Activated T-helper 2 cell treated with anti-CD3 and anti-CD28 coated beads, Interferon-gamma antibody, Interleukin-2, Interleukin-4, amounts not matched to agents 10 μg/mL and 5 μg/mL and 100 μg/mL, durations not matched to agents 14 hours and 24 hours and 36 hours (primary cell): ENCODE measurements around the gene LGR6. TPM values are rescaled to one million over a fixed set of nuclear protein-coding genes. Genes with fewer than 3 reads are reported as not detected.
"Not testable (repeated sequence)": the region's sequence is repeated elsewhere in the genome, so short reads cannot be mapped to it uniquely, and the experiment has no call there.

Source experiments
- DNase-seq: peaks from one replicate; pipeline ENCODE4 v3.0.0; 2021; ENCODE audit warnings: low spot score
- H3K27ac Mint-ChIP-seq: one replicate; pipeline ENCODE4 v1.8.0; 2021; ENCODE audit warnings: mixed read lengths
- H3K27me3 Mint-ChIP-seq: one replicate; pipeline ENCODE4 v1.8.0; 2021; ENCODE audit warnings: low read depth, mixed read lengths
- H3K36me3 Mint-ChIP-seq: one replicate; pipeline ENCODE4 v1.8.0; 2021; ENCODE audit warnings: low read depth, mixed read lengths
- H3K4me1 Mint-ChIP-seq: one replicate; pipeline ENCODE4 v1.8.0; 2021; ENCODE audit warnings: low read depth, mixed read lengths
- H3K4me3 Mint-ChIP-seq: one replicate; pipeline ENCODE4 v1.8.0; 2021; ENCODE audit warnings: low read depth, mild to moderate bottlenecking, moderate library complexity, mixed read lengths
- H3K9me3 Mint-ChIP-seq: one replicate; pipeline ENCODE4 v1.8.0; 2021; ENCODE audit warnings: mixed read lengths
- intact Hi-C: fragments of 100-400 bp; cut with micrococcal nuclease; formaldehyde crosslinking; loops from one replicate; pipeline ENCODE4 v1.15.1; 2023
- total RNA-seq: library from RNA; stranded (reverse); gene quantifications from 2 replicates; pipeline ENCODE4 v1.2.3, GENCODE V29; 2022

Gene LGR6
- total RNA-seq, 1 donor from 2014 or later = not detected

DNA sequence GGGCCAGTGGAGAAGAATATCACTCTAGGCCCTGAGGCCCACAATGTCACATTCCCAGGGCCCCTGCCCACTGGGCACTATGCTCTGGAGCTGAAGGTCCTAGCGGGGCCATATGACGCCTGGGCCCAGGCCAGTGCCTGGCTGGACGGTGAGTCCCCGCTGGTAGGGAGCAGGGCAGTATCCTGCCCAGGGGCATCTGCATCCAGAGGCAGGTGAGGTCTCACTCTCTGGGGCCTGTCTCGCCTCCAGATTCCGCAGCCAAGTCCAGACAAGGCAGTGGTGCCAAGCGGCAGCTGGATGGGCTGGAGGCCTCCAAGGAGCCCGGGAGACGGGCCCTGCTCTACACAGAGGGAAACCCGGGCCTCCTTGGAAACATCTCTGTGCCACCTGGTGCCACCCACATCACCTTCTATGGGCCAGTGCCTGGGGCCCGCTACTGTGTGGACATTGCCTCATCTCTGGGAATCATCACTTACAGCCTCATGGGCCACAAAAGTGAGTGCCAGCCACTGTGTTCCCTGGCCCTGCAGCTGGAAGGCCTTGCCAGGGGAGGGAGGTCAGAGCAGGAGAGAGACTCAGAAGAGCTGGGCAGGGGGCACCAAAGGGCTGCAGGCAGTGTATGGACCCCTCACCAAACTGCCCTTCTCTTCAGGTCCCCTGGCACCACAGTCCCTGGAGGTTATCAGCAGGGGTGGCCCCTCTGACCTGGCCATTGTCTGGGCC, 22.1 kb upstream of the LGR6 start:
- no peaks in the 10 kb centered on the region for H3K27me3 Mint-ChIP-seq
- H3K36me3 Mint-ChIP-seq = no peaks in the 10 kb centered on the region
- intact Hi-C loops = no loop called here
- no peak overlapping the region for H3K4me3 Mint-ChIP-seq
- no peak for DNase-seq
- H3K27ac Mint-ChIP-seq = no peak overlapping the region
- no peaks in the 10 kb centered on the region for H3K9me3 Mint-ChIP-seq
- peaks cover 7% of the 10 kb centered on the region for H3K4me1 Mint-ChIP-seq

DNA sequence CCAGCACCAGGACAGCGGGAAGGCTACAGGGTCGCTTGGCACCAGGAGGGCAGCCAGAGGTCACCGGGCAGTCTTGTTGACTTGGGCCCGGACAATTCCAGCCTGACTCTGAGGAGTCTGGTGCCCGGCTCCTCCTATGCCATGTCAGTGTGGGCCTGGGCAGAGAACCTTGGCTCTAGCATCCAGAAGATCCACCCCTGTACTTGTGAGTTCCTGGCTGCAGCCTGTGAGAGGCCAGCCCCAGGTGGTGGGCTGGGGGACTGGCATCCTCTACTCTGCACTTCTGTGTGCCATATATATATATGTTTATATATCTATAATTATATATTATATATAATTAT, 21.6 kb upstream of the LGR6 start:
- intact Hi-C loops = no loop called here
- Mint-ChIP-seq H3K27ac (no peak overlapping the region), H3K4me1 (peaks cover 3% of the 10 kb centered on the region), H3K36me3 (no peaks in the 10 kb centered on the region), H3K27me3 (no peaks in the 10 kb centered on the region), H3K9me3 (no peaks in the 10 kb centered on the region), H3K4me3 (no peak overlapping the region)
- no peak for DNase-seq

DNA sequence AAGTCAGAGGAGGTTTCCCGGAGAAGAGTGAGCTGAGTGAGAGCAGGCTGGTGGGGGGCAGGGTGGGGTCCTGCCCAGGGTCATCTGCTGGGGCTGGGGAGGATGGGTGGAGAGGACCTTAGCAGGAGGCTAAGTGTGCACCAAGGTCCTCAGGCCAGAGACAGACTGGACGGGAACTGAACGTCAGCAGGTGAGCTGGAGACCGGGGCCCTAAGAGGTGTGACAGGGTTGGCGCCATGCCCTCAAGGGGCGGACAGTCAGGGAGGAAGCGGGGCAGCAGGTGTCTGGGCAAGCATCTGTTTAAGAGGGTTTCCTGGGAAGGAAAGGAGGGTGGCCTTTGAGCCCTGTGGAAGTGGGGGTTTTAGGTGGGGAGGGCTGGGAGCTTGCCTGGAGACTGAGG, 19.6 kb upstream of the LGR6 start:
- Mint-ChIP-seq H3K36me3 (no peaks in the 10 kb centered on the region), H3K27ac (no peak overlapping the region), H3K4me3 (no peak overlapping the region), H3K9me3 (no peaks in the 10 kb centered on the region), H3K4me1 (no peaks in the 10 kb centered on the region), H3K27me3 (no peaks in the 10 kb centered on the region)
- intact Hi-C loops = no loop called here
- DNase-seq = no peak

DNA sequence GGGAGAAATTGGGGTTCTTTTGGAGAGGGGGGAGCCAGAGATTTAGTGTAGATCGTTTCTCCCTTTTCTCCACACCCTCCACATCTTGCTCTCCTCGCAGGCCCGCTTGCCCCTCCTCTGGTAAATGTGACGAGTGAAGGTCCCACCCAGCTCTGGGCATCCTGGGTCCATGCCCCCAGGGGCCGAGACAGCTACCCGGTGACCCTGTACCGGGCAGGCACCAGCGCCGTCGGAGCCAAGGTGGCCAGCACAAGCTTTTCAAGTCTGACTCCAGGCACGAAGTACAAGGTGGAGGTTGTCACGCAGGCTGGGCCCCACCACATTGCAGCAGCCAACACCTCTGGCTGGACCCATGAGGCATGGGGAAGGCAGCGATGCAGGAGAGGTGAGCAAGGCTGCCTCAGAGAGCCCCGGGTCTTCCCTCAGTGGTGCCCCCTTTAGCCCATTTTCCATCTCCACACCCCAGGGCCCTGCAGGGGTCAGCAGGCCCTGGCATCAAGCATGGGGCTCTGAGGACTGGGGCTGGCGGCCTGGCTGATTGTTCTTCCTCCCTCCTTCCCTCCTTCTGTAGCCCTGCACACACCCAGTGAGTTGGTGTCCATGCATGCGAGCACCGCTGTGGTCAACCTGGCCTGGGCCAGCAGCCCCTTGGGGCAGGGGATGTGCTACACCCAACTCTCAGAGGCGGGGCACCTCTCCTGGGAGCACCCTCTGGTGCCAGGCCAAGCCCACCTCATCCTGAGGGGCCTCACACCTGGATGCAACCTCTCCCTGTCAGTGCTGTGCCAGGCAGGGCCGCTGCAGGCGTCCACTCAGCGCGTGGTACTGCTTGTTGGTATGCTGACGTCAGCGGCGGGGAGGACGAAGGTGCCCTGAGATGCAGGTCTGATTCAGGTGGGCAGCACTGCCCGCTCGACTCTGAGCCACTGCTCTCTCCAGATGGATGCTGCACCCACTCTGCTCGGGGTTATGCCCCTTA, 16.4 kb upstream of the LGR6 start:
- Mint-ChIP-seq H3K9me3 (no peaks in the 10 kb centered on the region), H3K4me3 (no peak overlapping the region), H3K27me3 (no peaks in the 10 kb centered on the region), H3K27ac (no peak overlapping the region), H3K36me3 (no peaks in the 10 kb centered on the region), H3K4me1 (peaks cover 3% of the 10 kb centered on the region)
- intact Hi-C loops = no loop called here
- DNase-seq = no peak

DNA sequence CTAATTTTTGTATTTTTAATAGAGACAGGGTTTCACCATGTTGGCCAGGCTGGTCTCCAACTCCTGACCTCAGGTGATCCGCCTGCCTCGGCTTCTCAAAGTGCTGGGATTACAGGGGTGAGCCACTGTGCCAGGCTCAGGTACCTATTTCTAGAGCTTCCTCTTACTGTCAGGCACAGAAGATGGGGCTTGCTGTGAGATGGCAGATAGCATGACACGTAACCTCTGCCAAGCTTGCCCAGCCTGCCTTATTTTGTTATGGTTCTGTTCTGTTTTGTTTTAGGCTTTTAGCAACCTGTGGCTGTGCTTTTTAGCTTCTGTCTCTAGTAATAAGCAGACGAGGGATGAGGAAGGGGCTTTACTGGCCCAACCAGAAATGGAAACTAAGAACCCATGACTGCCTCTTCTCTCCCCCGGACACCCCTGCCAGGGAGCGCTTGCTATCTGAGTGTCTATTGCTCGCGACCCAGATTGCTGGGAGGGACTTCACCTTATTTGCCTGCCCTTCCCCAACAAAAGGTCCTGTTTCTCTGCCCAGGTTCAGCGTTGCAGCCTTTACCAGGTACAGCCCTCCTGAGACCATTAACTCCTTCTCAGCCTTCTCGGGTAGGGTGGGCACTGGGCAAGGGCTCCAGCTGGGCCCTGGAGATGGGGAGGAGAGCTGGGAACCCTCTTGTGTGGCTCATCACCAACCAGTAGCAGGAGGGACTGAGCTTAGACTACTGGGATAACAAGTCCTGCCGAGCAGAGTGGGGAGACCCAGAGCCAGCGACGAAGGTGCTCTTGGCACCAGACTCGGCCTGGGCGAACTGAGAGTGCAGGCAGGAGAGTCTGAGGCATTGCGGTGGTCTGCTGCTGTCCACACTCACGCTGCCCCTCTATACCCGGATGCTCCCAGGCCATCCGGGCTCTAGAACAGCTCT, 13.5 kb upstream of the LGR6 start:
- Mint-ChIP-seq H3K27me3 (no peaks in the 10 kb centered on the region), H3K9me3 (no peaks in the 10 kb centered on the region), H3K4me3 (no peak overlapping the region), H3K27ac (no peak overlapping the region), H3K36me3 (no peaks in the 10 kb centered on the region), H3K4me1 (peaks cover 15% of the 10 kb centered on the region)
- no peak for DNase-seq
- intact Hi-C loops = no loop called here

DNA sequence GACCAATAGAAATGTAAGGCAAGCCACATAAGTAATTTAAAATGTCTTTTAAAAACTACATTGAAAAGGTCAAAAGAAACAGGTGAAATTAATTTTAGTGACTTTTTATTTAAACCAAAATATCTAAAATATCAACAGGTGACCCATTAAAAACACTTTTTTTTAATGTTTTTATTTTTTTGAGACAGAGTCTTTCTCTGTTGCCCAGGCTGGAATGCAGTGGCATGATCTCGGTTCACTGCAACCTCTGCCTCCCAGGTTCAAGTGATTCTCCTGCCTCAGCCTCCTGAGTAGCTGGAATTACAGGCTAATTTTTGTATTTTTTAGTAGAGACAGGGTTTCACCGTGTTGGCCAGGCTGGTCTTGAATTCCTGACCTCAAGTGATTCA, 12.9 kb upstream of the LGR6 start:
- H3K4me3 Mint-ChIP-seq, H3K36me3 Mint-ChIP-seq, DNase-seq, intact Hi-C loops, H3K27ac Mint-ChIP-seq, H3K27me3 Mint-ChIP-seq, H3K9me3 Mint-ChIP-seq: not testable (repeated sequence)
- peaks cover 15% of the 10 kb centered on the region for H3K4me1 Mint-ChIP-seq

DNA sequence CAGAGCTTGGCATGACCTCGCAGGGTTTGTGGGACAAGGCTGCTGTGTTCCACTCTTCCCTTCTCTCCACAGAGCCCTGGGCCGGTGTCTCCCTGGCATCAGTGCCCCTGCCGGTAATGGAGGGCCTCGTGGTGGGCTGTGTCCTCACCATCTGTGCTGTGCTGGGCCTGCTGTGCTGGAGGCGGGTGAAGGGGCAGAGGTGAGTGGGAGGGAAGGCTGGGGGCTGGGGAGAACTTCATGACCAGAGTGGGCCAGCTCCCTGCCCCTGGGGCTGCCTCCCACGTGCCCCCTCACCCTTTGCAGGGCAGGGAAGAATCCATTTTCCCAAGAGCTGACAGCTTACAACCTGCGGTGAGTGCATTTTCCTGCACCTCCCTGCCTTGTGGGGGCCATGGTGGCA, 12.0 kb upstream of the LGR6 start:
- Mint-ChIP-seq H3K9me3 (no peaks in the 10 kb centered on the region), H3K4me1 (peaks cover 15% of the 10 kb centered on the region), H3K36me3 (no peaks in the 10 kb centered on the region), H3K27ac (no peak overlapping the region), H3K27me3 (no peaks in the 10 kb centered on the region), H3K4me3 (no peak overlapping the region)
- intact Hi-C loops = no loop called here
- DNase-seq = no peak

DNA sequence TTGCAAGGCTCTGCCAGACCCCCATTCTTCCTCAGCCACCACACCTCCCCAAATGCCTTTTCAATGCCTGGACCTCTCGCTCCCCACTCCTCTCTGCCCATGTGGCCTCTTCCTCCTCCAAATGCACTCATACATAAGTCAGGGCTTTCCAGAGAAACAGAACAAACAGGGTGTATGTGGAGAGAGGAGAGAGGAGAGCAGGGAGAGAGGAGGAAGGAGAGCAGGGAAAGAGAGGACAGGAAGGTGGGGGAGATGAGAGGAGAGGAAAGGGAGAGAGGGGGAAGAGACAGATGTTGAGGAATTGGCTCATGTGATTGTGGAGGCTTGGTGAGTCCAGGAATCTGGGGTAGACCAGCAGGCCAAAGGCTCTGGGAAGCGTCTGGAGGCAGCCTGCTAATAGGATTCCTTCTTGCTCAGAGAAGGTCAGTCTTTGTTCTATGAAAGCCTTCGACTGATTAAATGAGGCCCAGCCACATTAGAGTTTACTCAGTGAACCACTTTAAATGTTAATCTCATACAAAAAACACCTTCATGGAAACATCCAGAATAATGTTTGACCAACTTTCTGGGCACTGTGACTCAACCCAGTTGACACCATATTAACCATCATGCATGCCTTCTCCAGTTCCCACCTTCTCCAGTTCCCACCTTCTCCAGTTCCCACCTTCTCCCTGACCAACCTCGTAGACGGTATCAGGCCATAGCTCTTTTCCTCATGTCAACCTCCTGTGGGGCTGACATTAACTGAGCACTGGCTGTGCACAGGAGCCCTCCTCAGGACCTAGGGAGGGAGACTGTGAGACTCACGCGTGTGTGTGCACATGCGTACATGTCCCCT, 11.3 kb upstream of the LGR6 start:
- intact Hi-C loops = no loop called here
- no peaks in the 10 kb centered on the region for H3K36me3 Mint-ChIP-seq
- no peaks in the 10 kb centered on the region for H3K27me3 Mint-ChIP-seq
- no peak overlapping the region for H3K4me3 Mint-ChIP-seq
- H3K27ac Mint-ChIP-seq = no peak overlapping the region
- DNase-seq = no peak
- H3K4me1 Mint-ChIP-seq = peaks cover 15% of the 10 kb centered on the region
- H3K9me3 Mint-ChIP-seq = no peaks in the 10 kb centered on the region

DNA sequence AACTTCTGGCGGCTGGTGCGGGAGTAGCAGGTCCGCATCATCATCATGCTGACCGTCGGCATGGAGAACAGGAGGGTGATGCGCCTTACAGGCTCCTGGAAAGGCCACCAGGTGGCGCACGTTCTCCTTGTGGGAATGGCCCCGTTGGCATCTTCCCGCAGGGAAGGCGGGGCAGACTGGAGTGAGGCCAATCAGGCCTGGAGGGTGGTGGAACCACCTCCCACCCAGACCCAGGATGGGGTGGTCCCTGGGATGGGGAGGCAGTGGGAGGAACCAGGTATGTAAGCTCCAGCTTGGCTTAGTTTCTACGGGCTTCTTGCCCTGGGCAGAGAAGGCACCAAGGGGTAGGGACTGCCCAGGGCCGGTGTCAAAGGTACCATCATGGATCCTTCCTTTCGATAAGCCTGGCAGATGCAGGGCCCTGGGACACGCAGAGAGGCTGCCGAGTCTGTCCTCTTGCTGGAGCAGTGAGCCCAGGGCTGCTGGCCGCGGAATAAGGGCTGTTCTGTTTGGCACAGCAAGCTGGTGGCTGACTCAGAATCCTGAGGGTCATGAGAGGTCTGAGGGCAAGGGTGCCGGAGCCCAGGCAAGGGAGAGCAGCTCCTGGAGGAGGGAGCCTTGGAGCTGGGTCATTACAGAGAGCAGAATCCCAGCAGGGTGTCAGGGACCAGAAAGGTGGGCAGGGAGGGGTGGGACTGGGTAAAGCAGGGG, 8.7 kb upstream of the LGR6 start:
- Mint-ChIP-seq H3K4me3 (no peak overlapping the region), H3K9me3 (no peaks in the 10 kb centered on the region), H3K27me3 (no peaks in the 10 kb centered on the region), H3K36me3 (no peaks in the 10 kb centered on the region), H3K27ac (no peak overlapping the region), H3K4me1 (peaks cover 12% of the 10 kb centered on the region)
- DNase-seq = peak; percentile 53
- intact Hi-C loops = no loop called here

DNA sequence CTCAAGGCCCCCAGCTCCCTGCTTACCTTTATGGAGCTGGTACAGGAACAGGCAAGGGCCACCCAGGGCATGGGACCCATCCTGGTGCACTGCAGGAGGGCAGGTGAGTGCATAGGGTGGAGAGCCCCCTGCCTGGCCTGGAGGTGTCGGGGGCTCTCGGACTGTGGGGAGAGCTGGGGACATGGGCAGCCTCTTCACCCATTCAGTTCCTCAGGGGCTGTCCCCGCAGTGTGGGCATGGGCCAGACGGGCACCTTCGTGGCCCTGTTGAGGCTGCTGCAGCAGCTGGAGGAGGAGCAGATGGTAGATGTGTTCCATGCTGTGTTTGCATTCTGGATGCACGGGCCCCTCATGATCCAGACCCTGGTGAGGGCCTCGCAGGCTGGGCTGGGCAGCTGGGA, 7.3 kb upstream of the LGR6 start:
- peaks cover 12% of the 10 kb centered on the region for H3K4me1 Mint-ChIP-seq
- H3K9me3 Mint-ChIP-seq = no peaks in the 10 kb centered on the region
- H3K4me3 Mint-ChIP-seq = no peak overlapping the region
- DNase-seq = no peak
- intact Hi-C loops = no loop called here
- H3K27ac Mint-ChIP-seq = no peak overlapping the region
- no peaks in the 10 kb centered on the region for H3K36me3 Mint-ChIP-seq
- no peaks in the 10 kb centered on the region for H3K27me3 Mint-ChIP-seq

DNA sequence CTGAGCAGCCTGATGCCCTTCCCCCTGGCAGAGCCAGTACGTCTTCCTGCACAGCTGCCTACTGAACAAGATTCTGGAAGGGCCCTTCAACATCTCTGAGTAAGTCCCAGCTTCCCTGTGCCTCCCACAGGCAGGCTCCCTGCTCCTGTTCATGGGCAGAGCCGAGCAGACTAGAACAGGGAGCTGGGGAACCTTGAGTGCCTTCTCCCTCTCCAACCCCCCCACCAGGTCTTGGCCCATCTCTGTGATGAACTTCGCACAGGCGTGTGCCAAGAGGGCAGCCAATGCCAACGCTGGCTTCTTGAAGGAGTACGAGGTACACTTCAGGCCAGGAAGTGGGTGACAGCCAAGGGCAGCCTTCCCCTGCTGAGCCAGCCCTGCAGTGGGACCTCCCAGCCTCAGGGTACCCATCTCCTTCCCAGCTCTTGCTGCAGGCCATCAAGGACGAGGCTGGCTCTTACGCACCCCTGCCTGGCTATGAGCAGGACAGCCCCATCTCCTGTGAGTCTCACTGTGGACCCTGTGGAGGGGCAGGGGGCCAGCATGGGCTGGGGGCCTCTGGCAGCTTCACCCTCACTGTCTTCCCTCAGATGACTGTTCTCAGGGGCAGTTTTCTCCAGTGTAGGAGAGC, 6.4 kb upstream of the LGR6 start:
- intact Hi-C loops = no loop called here
- Mint-ChIP-seq H3K27me3 (no peaks in the 10 kb centered on the region), H3K9me3 (no peaks in the 10 kb centered on the region), H3K4me1 (peaks cover 12% of the 10 kb centered on the region), H3K4me3 (no peak overlapping the region), H3K36me3 (no peaks in the 10 kb centered on the region), H3K27ac (no peak overlapping the region)
- DNase-seq = no peak
